ENCODE data around the gene GPR183.
A peak's percentile ranks its signal among the peaks of the same experiment; 100 is the strongest.

Gene GPR183

GRCh38 chr13:99299256-99299919 is 7.8 kb downstream of the GPR183 start:
- no peak overlapping the region for H3K4me3 ChIP-seq (ENCODE audit: control insufficient read depth, low read depth, low read length)
- DNase-seq (ENCODE audit: low read depth) = no peak
- TF ChIP-seq, protein P1, sequence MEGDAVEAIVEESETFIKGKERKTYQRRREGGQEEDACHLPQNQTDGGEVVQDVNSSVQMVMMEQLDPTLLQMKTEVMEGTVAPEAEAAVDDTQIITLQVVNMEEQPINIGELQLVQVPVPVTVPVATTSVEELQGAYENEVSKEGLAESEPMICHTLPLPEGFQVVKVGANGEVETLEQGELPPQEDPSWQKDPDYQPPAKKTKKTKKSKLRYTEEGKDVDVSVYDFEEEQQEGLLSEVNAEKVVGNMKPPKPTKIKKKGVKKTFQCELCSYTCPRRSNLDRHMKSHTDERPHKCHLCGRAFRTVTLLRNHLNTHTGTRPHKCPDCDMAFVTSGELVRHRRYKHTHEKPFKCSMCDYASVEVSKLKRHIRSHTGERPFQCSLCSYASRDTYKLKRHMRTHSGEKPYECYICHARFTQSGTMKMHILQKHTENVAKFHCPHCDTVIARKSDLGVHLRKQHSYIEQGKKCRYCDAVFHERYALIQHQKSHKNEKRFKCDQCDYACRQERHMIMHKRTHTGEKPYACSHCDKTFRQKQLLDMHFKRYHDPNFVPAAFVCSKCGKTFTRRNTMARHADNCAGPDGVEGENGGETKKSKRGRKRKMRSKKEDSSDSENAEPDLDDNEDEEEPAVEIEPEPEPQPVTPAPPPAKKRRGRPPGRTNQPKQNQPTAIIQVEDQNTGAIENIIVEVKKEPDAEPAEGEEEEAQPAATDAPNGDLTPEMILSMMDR (conservative IDR thresholded peaks at IDR 0.05; ENCODE audit: control insufficient read depth, insufficient read depth, low read depth, low read length) = no peak

GRCh38 chr13:99298056-99298455 is 9.1 kb downstream of the GPR183 start:
- TF ChIP-seq, protein P1 (conservative IDR thresholded peaks at IDR 0.05; ENCODE audit: control insufficient read depth, insufficient read depth, low read depth, low read length) = no peak
- no peak overlapping the region for H3K4me3 ChIP-seq (ENCODE audit: control insufficient read depth, low read depth, low read length)
- no peak for DNase-seq (ENCODE audit: low read depth)

- DNase-seq (ENCODE audit: low read depth) = no peak
- TF ChIP-seq, protein P1 (conservative IDR thresholded peaks at IDR 0.05; ENCODE audit: control insufficient read depth, insufficient read depth, low read depth, low read length) = no peak
- no peak overlapping the region for H3K4me3 ChIP-seq (ENCODE audit: control insufficient read depth, low read depth, low read length)
Observed at GRCh38 chr13:99297331-99297730, 9.9 kb downstream of the GPR183 start.

DNA sequence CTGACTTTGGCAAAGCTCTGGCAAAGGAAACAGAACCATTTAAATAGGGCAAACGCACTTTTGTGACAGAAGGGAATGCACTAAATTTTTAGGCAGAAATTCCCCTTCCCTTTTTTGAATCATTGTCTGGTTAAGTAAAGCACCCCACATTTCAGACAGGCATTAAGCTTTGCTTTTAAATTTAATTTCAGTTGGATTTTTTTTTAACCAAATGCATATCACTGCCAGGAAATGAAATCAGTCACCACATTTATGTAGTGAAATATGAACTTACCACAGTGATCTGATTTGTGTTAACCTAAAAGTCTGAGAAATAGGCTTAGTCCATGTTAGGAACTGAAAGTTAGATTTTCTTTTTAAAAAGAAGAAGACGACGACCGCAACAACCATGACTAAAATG is 10.8 kb downstream of the GPR183 start:
- no peak for DNase-seq (ENCODE audit: low read depth)
- TF ChIP-seq, protein P1 (conservative IDR thresholded peaks at IDR 0.05; ENCODE audit: control insufficient read depth, insufficient read depth, low read depth, low read length) = no peak

GRCh38 chr13:99295488-99296252 is 11.5 kb downstream of the GPR183 start:
- H3K4me3 ChIP-seq (ENCODE audit: control insufficient read depth, low read depth, low read length) = no peak overlapping the region
- TF ChIP-seq, protein P1 (conservative IDR thresholded peaks at IDR 0.05; ENCODE audit: control insufficient read depth, insufficient read depth, low read depth, low read length) = no peak
- DNase-seq (ENCODE audit: low read depth) = peak; percentile 64

More for the DNA sequence above, 10.8 kb downstream of the GPR183 start:
- no peak overlapping the region for H3K4me3 ChIP-seq (ENCODE audit: control insufficient read depth, low read depth, low read length)

- TF ChIP-seq, protein P1 (conservative IDR thresholded peaks at IDR 0.05; ENCODE audit: control insufficient read depth, insufficient read depth, low read depth, low read length) = no peak
- no peak for DNase-seq (ENCODE audit: low read depth)
- H3K4me3 ChIP-seq (ENCODE audit: control insufficient read depth, low read depth, low read length) = no peak overlapping the region
Observed at GRCh38 chr13:99294958-99295357, 12.2 kb downstream of the GPR183 start.

All from fibroblast of mammary gland (primary cell).